SIG-M5 treated with dmso at 0.1 percent for 504 hours (cell line): ENCODE results near the gene AMIGO3.
A peak's percentile ranks its signal among the peaks of the same experiment; 100 is the strongest.

Experiments
- DNase-seq: peaks from one replicate; lab custom pipeline; 2025; ENCODE audit not compliant: unreplicated experiment; lab: John Stamatoyannopoulos, UW

Gene AMIGO3

DNA sequence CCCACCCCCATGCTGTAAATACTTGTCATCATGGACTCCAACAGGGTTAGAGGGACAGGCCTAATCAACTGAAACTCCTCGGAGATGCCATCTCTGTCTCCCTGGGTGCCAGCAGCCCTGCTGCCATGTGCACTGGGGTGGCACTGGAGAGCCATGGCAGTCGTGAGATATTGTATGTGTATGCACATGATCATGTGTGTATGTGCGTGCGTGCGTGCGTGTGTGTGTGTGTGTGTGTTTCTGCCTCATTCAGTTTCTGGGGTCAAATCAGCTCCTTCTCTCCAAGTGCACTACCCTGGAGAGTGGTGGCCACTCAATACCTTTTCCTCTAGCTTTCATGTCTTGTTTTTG, 48.6 kb downstream of the AMIGO3 start:
- DNase-seq = no peak

DNA sequence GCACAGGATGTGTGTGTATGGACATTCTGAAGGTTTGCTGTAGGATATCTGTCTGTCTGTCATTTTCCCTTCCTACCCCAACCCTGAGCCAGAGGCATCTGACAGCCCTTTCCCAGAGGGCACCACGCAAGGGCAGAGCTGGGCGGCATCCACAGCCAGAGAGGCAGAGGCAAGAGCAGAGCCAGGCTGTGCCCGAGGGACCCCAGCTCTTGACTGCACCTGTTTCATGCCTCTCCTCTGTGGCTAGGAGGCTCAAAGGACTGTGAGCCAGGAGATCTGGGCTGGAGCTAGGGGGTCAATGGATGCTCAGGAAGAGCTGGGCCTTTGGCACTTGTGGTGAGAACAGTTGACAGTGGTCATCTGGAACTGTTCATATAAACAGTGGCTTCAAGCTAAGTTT, 50.1 kb downstream of the AMIGO3 start:
- no peak for DNase-seq

DNA sequence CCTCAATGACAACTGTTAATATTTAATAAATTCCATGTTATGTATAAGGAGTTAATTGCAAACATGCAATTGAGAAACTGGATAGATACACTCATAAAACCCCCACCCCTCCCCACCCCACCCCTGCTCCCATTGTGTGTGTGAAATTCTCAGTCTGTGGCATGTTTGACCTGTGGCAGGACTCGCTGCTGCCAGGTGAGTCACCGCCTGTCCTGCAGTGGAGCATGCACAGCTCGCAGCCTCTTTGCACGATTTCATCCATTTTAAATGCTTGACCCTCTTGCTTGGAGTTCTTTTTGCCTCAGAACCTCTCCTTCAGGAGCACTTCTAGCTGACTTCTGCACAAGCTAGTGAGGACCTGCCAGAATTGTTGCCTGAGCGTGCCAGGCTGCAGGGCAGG, 50.6 kb downstream of the AMIGO3 start:
- no peak for DNase-seq

DNA sequence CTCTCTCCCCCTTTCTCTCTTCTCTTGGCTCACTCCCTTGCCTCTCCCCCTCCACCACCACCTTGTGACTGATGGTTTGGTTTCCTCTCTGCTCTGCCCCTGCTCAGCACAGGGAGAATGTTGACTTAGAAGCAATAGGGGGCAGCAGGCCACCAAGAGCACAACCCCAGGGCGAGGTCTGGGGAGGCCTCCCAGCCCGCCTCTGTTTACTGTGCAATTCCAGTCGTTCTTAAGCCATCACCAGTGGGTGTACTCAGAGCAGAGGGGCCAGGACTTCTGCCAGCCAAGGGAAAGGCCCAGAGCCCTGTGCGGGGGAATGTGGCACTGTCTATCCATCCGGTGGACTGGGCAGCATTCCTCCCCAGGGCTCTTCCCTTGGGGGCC, 51.1 kb downstream of the AMIGO3 start:
- DNase-seq = peak; percentile 33

DNA sequence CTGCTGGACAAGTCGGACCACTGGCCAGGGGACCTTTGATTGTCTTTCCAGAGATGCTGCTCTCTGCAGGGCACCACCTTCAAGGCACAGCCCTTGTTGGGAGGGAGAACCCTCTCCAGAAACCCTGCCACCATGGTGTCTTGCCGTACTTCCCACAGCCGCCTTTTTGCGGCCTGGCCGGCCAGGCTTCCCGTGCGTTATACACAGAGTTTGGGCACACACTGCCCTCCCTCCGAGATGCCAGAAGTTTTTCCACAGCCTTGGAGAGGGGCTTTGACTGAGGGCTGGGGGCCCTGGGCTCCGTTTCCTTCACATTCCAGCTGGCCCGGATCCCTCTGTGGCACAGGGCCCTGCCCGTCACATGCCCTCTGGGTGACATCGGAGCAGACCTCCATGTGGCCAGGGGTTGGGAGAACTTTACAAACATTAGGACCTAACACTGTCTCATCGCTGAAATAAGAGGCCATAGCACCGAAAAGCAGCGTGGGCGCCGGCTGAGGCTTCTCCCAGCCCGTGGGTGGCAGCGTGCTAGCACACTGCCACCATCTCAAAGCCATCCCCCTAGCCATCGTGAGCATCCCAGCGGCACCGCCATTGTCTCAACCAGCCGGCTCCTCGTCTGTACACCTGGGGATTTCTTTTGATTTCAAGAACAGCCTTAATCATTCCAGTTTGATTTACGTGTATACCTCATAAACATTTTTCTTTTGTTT, 51.6 kb downstream of the AMIGO3 start:
- no peak for DNase-seq
